Lower leg skin (tissue), 3 donors: Measurements from ENCODE around the gene TREX2.

Experiments used
- POLR2A ChIP-seq, 2 donors: fragments of 450-650 bp; IDR thresholded peaks; one replicate each; pipeline ENCODE4 v1.6.1; 2016 to 2017; ENCODE audit warnings: antibody characterized with exemption in 2 of 2, mild to moderate bottlenecking in 1 of 2, moderate library complexity in 1 of 2
- TF ChIP-seq, protein P1 (sequence below), 3 donors: fragments of 450-650 bp; IDR thresholded peaks; one replicate each; pipeline ENCODE4 v1.5.1; 2016; ENCODE audit warnings: antibody characterized with exemption in 3 of 3, mild to moderate bottlenecking in 3 of 3, moderate library complexity in 2 of 3

DNA sequence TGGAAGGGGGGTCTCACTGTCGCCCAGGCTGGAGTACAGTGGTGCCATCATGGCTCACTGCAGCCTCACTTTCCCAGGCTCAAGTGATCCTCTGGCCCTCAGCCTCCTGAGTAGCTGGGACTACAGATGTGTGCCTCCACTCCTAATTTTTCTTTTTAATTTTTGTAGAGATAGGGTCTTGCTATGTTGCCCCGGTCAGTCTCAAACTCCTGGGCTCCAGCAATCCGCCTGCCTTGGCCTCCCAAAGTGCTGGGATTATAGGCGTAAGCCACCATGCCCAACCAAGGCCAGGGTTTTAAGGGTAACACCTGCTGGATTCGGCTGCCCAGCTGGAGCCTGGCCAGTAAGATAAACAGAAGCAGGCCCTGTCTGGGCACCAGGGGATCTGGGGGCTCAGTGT lies 3.4 kb downstream of the TREX2 start:
- TF ChIP-seq, protein P1, sequence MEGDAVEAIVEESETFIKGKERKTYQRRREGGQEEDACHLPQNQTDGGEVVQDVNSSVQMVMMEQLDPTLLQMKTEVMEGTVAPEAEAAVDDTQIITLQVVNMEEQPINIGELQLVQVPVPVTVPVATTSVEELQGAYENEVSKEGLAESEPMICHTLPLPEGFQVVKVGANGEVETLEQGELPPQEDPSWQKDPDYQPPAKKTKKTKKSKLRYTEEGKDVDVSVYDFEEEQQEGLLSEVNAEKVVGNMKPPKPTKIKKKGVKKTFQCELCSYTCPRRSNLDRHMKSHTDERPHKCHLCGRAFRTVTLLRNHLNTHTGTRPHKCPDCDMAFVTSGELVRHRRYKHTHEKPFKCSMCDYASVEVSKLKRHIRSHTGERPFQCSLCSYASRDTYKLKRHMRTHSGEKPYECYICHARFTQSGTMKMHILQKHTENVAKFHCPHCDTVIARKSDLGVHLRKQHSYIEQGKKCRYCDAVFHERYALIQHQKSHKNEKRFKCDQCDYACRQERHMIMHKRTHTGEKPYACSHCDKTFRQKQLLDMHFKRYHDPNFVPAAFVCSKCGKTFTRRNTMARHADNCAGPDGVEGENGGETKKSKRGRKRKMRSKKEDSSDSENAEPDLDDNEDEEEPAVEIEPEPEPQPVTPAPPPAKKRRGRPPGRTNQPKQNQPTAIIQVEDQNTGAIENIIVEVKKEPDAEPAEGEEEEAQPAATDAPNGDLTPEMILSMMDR (IDR thresholded peaks at IDR 0.05) = no peak
- no peak for TF ChIP-seq POLR2A (IDR thresholded peaks at IDR 0.05)
